ENCODE data around the gene PANK1. TPM values are rescaled to one million over a fixed set of nuclear protein-coding genes. Genes with fewer than 3 reads are reported as not detected.

The PANK1 gene
- total and polyA plus RNA-seq, 3 donors from 2014 or later, result 6.3 to 15.3 (median 9.2) TPM

DNA sequence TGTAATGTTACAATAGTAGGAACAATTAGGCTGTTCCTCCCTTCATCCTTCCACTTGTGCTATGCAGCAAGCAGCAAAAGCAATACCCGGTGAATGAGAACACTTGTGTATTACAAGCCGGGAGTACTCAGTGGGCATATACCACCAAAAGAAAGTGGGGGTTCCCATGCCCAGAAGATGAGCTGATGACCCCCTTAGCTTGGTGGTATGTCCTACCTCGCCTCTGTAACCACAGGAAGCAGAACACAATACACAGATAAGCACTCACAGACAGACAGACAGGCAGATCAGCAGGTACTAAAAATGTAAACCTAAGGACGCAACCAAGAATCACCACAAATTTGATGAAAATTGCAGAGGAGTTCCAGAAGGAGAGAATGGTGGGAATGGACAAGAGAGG is 40.9 kb upstream of the PANK1 start:
- no peaks in the 10 kb centered on the region for H3K27me3 ChIP-seq
- H3K36me3 ChIP-seq (ENCODE audit: low read depth, missing control alignments), result no peaks in the 10 kb centered on the region
- H3K9me3 ChIP-seq, result no peaks in the 10 kb centered on the region
- no peak overlapping the region for H3K4me3 ChIP-seq
- H3K4me1 ChIP-seq, result no peaks in the 10 kb centered on the region
- no peak overlapping the region for H3K27ac ChIP-seq
- intact Hi-C loops (cut with DNase I; ENCODE audit: low total_unique reads), result no loop called here
- no peak for DNase-seq
- TF ChIP-seq POLR2A (IDR thresholded peaks at IDR 0.05), result no peak
- TF ChIP-seq CTCF (IDR thresholded peaks at IDR 0.05), result no peak
- WGBS, 2 donors, result 89 to 91% methylated on average over 4 of the region's 4 CpGs

DNA sequence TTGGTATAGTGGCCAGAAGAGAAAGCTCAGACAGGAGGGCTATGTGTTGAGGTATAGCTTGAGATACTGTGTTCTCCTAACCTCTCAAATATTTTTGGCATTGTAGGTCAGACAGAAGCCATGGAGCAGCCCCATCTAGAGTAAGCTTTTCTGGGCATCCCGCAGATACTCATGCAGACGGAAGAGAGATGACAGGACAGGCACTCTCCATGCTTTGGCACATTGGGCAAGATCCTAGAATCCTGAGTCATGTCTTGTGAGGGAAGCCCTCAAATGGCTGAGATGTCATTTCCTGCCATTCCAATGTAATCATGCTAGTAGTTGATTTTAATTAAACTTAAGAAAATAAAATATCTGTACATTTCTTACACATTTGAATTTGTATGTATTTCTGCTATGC is 39.6 kb upstream of the PANK1 start:
- TF ChIP-seq POLR2A (IDR thresholded peaks at IDR 0.05) (no peak), CTCF (IDR thresholded peaks at IDR 0.05) (no peak)
- H3K27me3 ChIP-seq, result no peaks in the 10 kb centered on the region
- H3K27ac ChIP-seq, result no peak overlapping the region
- intact Hi-C loops (cut with DNase I; ENCODE audit: low total_unique reads), result no loop called here
- 93 to 100% methylated on average over 2 of the region's 2 CpGs for WGBS, 2 donors
- H3K9me3 ChIP-seq, result no peaks in the 10 kb centered on the region
- no peak for DNase-seq
- H3K4me3 ChIP-seq, result no peak overlapping the region
- H3K4me1 ChIP-seq, result no peaks in the 10 kb centered on the region
- no peaks in the 10 kb centered on the region for H3K36me3 ChIP-seq (ENCODE audit: low read depth, missing control alignments)

GRCh38 chr10:89683883-89684282 is 38.8 kb upstream of the PANK1 start:
- Histone ChIP-seq H3K36me3 (ENCODE audit: low read depth, missing control alignments) (no peaks in the 10 kb centered on the region), H3K9me3 (no peaks in the 10 kb centered on the region), H3K4me1 (no peaks in the 10 kb centered on the region), H3K27me3 (no peaks in the 10 kb centered on the region), H3K27ac (no peak overlapping the region), H3K4me3 (no peak overlapping the region)
- 50 to 70% methylated on average over 5 of the region's 5 CpGs for WGBS, 2 donors
- no peak for DNase-seq
- intact Hi-C loops (cut with DNase I; ENCODE audit: low total_unique reads), result no loop called here
- TF ChIP-seq CTCF (IDR thresholded peaks at IDR 0.05) (no peak), POLR2A (IDR thresholded peaks at IDR 0.05) (no peak)

GRCh38 chr10:89679986-89680385 is 34.9 kb upstream of the PANK1 start:
- H3K9me3 ChIP-seq, result no peaks in the 10 kb centered on the region
- no peak for TF ChIP-seq POLR2A (IDR thresholded peaks at IDR 0.05)
- no peak for TF ChIP-seq CTCF (IDR thresholded peaks at IDR 0.05)
- intact Hi-C loops (cut with DNase I; ENCODE audit: low total_unique reads), result no loop called here
- no peaks in the 10 kb centered on the region for H3K27me3 ChIP-seq
- no peak for DNase-seq
- H3K36me3 ChIP-seq (ENCODE audit: low read depth, missing control alignments), result no peaks in the 10 kb centered on the region
- 92 to 93% methylated on average over 3 of the region's 3 CpGs for WGBS, 2 donors
- H3K27ac ChIP-seq, result no peak overlapping the region
- H3K4me3 ChIP-seq, result no peak overlapping the region
- H3K4me1 ChIP-seq, result no peaks in the 10 kb centered on the region

DNA sequence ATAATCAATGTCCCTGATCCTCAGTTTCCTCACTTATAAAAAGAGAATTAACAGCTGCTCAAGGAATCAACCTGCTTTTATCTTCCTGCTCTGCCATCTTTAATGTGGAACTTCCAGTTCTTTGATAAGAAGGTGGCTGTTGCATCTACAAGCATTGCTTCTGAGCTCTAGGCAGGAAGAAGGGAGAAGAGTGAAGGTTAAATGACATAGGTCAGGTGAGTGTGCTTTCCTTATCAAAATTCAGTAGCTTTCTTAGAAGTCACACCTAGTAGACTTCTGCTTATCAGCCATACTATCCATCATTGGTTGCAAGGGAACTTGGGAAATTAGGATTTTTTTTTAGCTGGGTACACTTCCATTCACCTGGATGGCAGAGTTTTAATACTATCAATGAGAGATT is 32.3 kb upstream of the PANK1 start:
- Histone ChIP-seq H3K4me1 (no peaks in the 10 kb centered on the region), H3K36me3 (ENCODE audit: low read depth, missing control alignments) (no peaks in the 10 kb centered on the region), H3K27me3 (no peaks in the 10 kb centered on the region), H3K9me3 (no peaks in the 10 kb centered on the region), H3K4me3 (no peak overlapping the region), H3K27ac (no peak overlapping the region)
- DNase-seq, result no peak
- TF ChIP-seq POLR2A (IDR thresholded peaks at IDR 0.05), result no peak
- no peak for TF ChIP-seq CTCF (IDR thresholded peaks at IDR 0.05)
- intact Hi-C loops (cut with DNase I; ENCODE audit: low total_unique reads), result no loop called here

All from testis (tissue), 3 donors.